AG09319 (cell line): Measurements from ENCODE around the gene AS3MT.
"Not testable (repeated sequence)": the region's sequence is repeated elsewhere in the genome, so short reads cannot be mapped to it uniquely, and the experiment has no call there.

Source experiments
- DNase-seq: peaks from one replicate; pipeline ENCODE4 v3.0.0-alpha.2; 2010; ENCODE audit warnings: low read depth; ENCODE audit errors: extremely low read depth
- TF ChIP-seq, protein P1 (sequence below): IDR thresholded peaks from 2 replicates; pipeline ENCODE4 v1.5.1; 2011; ENCODE audit warnings: low read depth, mild to moderate bottlenecking, inconsistent platforms, low read length, moderate library complexity

The AS3MT gene, protein sequence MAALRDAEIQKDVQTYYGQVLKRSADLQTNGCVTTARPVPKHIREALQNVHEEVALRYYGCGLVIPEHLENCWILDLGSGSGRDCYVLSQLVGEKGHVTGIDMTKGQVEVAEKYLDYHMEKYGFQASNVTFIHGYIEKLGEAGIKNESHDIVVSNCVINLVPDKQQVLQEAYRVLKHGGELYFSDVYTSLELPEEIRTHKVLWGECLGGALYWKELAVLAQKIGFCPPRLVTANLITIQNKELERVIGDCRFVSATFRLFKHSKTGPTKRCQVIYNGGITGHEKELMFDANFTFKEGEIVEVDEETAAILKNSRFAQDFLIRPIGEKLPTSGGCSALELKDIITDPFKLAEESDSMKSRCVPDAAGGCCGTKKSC

GRCh38 chr10:102869258-102870198 is at the start of gene AS3MT:
TSS of gene AS3MT (plus strand) at chr10:102869470. CDS start at chr10:102869593, 123 bp downstream.
- TF ChIP-seq, protein P1, sequence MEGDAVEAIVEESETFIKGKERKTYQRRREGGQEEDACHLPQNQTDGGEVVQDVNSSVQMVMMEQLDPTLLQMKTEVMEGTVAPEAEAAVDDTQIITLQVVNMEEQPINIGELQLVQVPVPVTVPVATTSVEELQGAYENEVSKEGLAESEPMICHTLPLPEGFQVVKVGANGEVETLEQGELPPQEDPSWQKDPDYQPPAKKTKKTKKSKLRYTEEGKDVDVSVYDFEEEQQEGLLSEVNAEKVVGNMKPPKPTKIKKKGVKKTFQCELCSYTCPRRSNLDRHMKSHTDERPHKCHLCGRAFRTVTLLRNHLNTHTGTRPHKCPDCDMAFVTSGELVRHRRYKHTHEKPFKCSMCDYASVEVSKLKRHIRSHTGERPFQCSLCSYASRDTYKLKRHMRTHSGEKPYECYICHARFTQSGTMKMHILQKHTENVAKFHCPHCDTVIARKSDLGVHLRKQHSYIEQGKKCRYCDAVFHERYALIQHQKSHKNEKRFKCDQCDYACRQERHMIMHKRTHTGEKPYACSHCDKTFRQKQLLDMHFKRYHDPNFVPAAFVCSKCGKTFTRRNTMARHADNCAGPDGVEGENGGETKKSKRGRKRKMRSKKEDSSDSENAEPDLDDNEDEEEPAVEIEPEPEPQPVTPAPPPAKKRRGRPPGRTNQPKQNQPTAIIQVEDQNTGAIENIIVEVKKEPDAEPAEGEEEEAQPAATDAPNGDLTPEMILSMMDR: no peak
- DNase-seq: no peak

- not testable (repeated sequence) for DNase-seq
Measured at GRCh38 chr10:102820008-102820407, 49.3 kb upstream of the AS3MT start.

DNA sequence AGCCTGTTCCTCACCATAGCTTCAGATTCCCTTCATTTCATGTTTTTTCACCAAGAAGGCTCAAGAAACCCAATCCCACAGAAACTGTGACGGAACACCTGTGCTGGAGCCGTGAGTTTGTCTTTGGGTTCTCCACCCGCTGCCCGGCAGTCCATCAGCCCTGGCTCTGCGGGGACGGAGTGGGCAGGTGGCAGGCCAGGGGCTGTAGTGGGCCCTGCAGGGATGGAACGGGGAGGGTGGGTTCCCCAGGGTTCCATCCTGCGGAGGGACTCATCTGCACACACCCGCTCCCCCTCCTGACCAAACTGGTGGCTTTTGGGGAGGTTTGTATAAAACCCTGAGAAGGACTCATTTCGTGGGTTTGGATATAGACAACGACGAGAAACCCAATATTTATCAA is 47.0 kb upstream of the AS3MT start:
- TF ChIP-seq, protein P1: no peak
- no peak for DNase-seq

DNA sequence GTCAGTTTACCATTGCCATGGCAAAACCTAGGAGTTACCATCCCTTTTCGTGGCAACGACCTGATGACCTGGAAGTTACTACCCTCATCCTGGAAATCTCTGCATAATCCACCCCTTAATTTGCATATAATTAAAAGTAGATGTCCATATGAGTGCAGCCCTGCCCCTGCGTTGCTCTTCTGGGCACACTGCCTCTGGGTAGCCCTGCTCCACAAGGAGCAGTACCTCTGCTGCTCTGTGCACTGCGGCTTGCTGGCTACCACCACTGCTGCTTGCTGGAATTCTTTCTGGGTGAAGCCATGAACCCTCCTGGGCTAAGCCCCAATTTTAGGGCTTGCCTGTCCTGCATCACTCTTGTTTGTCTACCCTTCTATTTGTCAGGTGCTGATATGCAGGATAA is 44.6 kb upstream of the AS3MT start:
- no peak for DNase-seq
- TF ChIP-seq, protein P1: no peak

GRCh38 chr10:102826148-102826796 is 43.0 kb upstream of the AS3MT start:
- DNase-seq: no peak
- TF ChIP-seq, protein P1: no peak

DNA sequence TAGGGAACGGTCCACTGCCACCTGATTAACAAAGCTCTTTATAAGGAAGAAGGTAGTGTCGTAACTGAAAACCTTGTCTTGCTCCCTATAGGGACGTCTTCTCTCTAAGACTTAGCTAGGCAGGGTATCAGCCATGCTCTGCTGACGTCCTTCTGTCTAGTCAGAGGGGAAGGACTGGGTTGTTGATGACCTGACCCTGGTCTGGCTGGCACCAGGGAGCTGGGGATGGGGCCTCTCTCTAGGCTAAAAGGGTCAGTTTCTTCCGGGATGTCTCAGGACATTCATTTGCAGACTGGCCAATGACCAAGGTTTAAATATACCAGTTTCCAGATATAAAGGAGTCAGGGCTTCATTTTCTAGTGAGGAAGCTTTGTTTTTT is 41.7 kb upstream of the AS3MT start:
- DNase-seq: no peak
- TF ChIP-seq, protein P1: no peak

DNA sequence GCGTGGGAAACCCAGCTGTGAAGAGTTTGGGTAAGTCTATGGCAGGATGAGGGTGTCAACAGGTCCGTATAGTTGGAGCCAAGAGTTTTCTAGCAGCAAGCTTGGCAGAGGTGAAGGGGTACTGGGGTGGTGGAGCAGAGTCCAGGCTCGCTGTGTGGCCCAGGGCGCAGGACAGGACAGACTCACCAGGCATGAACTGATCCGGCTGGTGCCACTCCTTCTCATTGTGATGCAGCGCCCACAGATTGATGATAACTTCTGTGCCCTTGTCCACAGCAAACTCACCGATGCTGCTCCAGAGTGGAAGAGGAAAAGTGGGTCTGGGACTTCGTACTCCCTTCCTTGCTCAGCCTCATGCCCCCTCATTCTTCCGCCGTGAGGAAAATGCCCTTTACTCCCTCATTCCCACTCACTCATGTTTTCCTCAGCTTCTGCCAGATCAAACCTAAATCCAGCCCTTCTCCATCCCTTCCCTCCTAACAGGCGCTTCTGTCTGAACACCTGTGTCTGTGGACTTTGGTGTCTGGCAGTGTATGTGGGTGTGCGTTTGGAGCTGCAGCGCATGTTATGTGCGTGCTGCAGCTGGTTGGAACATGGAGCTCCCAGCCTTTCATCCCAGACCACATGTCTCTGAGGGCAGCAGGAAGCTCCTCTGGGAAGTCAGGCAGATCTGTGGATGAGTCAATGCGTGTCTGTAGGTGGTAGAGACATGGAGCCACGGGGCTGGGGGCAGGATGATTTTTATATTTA is 37.8 kb upstream of the AS3MT start:
- DNase-seq: no peak
- TF ChIP-seq, protein P1: no peak
